Nephron (organoid): ENCODE measurements around the gene RABL6.

Experiments
- H3K27ac Mint-ChIP-seq, 3 experiments: 2 replicates each; pipeline ENCODE4 v1.8.0; 2020; ENCODE audit warnings: mixed read lengths in 3 of 3, mild to moderate bottlenecking in 2 of 3, moderate library complexity in 1 of 3
- H3K27me3 Mint-ChIP-seq: 2 replicates; pipeline ENCODE4 v1.8.0; 2021; ENCODE audit warnings: low read depth, mild to moderate bottlenecking, moderate library complexity, mixed read lengths
- H3K36me3 Mint-ChIP-seq: 2 replicates; pipeline ENCODE4 v1.8.0; 2020; ENCODE audit warnings: low read depth, mixed read lengths
- H3K4me1 Mint-ChIP-seq: 2 replicates; pipeline ENCODE4 v1.8.0; 2020; ENCODE audit warnings: mixed read lengths
- H3K4me3 Mint-ChIP-seq, 3 experiments: 2 replicates each; pipeline ENCODE4 v1.8.0; 2020; ENCODE audit warnings: mild to moderate bottlenecking in 3 of 3, mixed read lengths in 3 of 3, moderate library complexity in 2 of 3
- H3K9me3 Mint-ChIP-seq: 2 replicates; pipeline ENCODE4 v1.8.0; 2020; ENCODE audit warnings: mixed read lengths
- TF ChIP-seq, protein P1 (sequence below), 3 experiments: fragments of 200-600 bp; sonication (generic); IDR thresholded peaks; one replicate each; pipeline ENCODE4 v1.5.0; 2021; ENCODE audit warnings: antibody characterized with exemption in 3 of 3; ENCODE audit not compliant: unreplicated experiment in 3 of 3

The RABL6 gene

DNA sequence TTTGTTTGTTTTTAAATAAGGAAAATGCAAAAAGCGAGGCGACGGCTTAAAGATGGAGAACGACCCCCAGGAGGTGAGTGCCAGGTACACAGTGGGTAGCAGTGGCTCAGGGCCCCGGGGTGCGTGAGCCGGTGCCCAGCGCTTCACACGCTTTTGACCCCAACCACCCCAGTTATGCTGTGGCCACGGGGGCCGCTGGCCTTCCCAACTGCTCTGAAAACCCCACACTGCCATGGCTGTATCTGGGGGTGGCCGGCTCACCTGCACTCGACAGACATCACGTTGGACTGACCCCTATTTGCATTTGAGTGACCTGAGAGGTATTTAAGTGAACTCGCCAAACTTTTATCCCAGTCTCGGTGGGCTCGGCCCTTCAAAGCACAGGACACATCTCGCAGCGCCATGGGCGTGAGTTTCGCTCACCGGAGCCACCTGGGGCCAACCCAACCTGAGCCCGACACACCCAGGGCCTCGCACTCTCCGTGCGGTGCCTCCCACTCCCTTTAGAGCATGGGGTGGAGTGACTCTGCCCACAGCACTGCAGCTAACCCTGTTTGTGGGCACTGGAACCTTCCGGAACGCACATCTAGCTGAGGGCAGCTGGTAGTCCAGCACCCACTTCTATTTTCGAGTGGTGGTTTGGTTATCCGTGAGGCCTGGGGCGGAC lies 20.9 kb downstream of the RABL6 start:
- Mint-ChIP-seq H3K27ac (no peak overlapping the region), H3K36me3 (peaks cover 15% of the 10 kb centered on the region), H3K27me3 (no peaks in the 10 kb centered on the region), H3K4me3 (no peak overlapping the region), H3K9me3 (no peaks in the 10 kb centered on the region), H3K4me1 (no peaks in the 10 kb centered on the region)
- TF ChIP-seq, protein P1, sequence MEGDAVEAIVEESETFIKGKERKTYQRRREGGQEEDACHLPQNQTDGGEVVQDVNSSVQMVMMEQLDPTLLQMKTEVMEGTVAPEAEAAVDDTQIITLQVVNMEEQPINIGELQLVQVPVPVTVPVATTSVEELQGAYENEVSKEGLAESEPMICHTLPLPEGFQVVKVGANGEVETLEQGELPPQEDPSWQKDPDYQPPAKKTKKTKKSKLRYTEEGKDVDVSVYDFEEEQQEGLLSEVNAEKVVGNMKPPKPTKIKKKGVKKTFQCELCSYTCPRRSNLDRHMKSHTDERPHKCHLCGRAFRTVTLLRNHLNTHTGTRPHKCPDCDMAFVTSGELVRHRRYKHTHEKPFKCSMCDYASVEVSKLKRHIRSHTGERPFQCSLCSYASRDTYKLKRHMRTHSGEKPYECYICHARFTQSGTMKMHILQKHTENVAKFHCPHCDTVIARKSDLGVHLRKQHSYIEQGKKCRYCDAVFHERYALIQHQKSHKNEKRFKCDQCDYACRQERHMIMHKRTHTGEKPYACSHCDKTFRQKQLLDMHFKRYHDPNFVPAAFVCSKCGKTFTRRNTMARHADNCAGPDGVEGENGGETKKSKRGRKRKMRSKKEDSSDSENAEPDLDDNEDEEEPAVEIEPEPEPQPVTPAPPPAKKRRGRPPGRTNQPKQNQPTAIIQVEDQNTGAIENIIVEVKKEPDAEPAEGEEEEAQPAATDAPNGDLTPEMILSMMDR (IDR thresholded peaks at IDR 0.05; ENCODE audit: unreplicated experiment in 3 of 3), result no peak

- no peaks in the 10 kb centered on the region for H3K9me3 Mint-ChIP-seq
- H3K27ac Mint-ChIP-seq, result no peak overlapping the region
- peaks cover 16% of the 10 kb centered on the region for H3K36me3 Mint-ChIP-seq
- no peak overlapping the region for H3K4me3 Mint-ChIP-seq
- H3K27me3 Mint-ChIP-seq, result no peaks in the 10 kb centered on the region
- TF ChIP-seq, protein P1 (IDR thresholded peaks at IDR 0.05; ENCODE audit: unreplicated experiment in 3 of 3), result no peak
- peaks cover 4% of the 10 kb centered on the region for H3K4me1 Mint-ChIP-seq
These were observed 21.7 kb downstream of the RABL6 start for GRCh38 chr9:136829412-136829811.

GRCh38 chr9:136829981-136830885 lies 22.5 kb downstream of the RABL6 start:
- Mint-ChIP-seq H3K27me3 (no peaks in the 10 kb centered on the region), H3K4me3 (no peak overlapping the region), H3K4me1 (peaks cover 4% of the 10 kb centered on the region), H3K36me3 (peaks cover 16% of the 10 kb centered on the region), H3K27ac (no peak overlapping the region), H3K9me3 (no peaks in the 10 kb centered on the region)
- TF ChIP-seq, protein P1 (IDR thresholded peaks at IDR 0.05; ENCODE audit: unreplicated experiment in 3 of 3), result no peak

- TF ChIP-seq, protein P1 (IDR thresholded peaks at IDR 0.05; ENCODE audit: unreplicated experiment in 3 of 3), result no peak
- Mint-ChIP-seq H3K9me3 (no peaks in the 10 kb centered on the region), H3K4me1 (peaks cover 4% of the 10 kb centered on the region), H3K27me3 (no peaks in the 10 kb centered on the region), H3K36me3 (peaks cover 16% of the 10 kb centered on the region), H3K4me3 (no peak overlapping the region), H3K27ac (no peak overlapping the region)
These were observed 23.4 kb downstream of the RABL6 start for GRCh38 chr9:136831002-136831719.

- no peaks in the 10 kb centered on the region for H3K9me3 Mint-ChIP-seq
- peaks cover 4% of the 10 kb centered on the region for H3K4me1 Mint-ChIP-seq
- TF ChIP-seq, protein P1 (IDR thresholded peaks at IDR 0.05; ENCODE audit: unreplicated experiment in 3 of 3), result no peak
- H3K4me3 Mint-ChIP-seq, result no peak overlapping the region
- H3K27me3 Mint-ChIP-seq, result no peaks in the 10 kb centered on the region
- H3K27ac Mint-ChIP-seq, result no peak overlapping the region
- peaks cover 16% of the 10 kb centered on the region for H3K36me3 Mint-ChIP-seq
These were observed 24.0 kb downstream of the RABL6 start for GRCh38 chr9:136831720-136832104.
